Measurements from ENCODE around the gene HOXC6. TPM values are rescaled to one million over a fixed set of nuclear protein-coding genes. Genes with fewer than 3 reads are reported as not detected.

Gene HOXC6
- total and polyA plus RNA-seq, 10 of the 15 experiments (the other 5 are each of a cell fraction or from before 2014, with no cell fraction given): 0.02 to 0.55 (median 0.45) TPM; not detected in 4

GRCh38 chr12:54032627-54033100 is 4.4 kb downstream of the HOXC6 start, which contains the start of gene HOXC5 (continued):
- TF ChIP-seq YY1 (IDR thresholded peaks at IDR 0.05; ENCODE audit: low read depth, low read length) (peak; percentile 77), BHLHE40 (IDR thresholded peaks at IDR 0.05; ENCODE audit: borderline replicate concordance in 1 of 2, low read depth in 2 of 2, low read length in 1 of 2) (peak; percentile 83 to 89), MTA2 (IDR thresholded peaks at IDR 0.05; ENCODE audit: low read depth) (0 out of 2 replicates have a peak, but pooled peaks have one; percentile 15), SUPT20H (IDR thresholded peaks at IDR 0.05; ENCODE audit: borderline replicate concordance, control insufficient read depth, low read depth, low read length) (no peak), RB1 (IDR thresholded peaks at IDR 0.05; ENCODE audit: borderline replicate concordance) (0 out of 2 replicates have a peak, but pooled peaks have one; percentile 51), NBN (IDR thresholded peaks at IDR 0.05) (peak; percentile 88), PKNOX1 (IDR thresholded peaks at IDR 0.05) (peak; percentile 24; the same call in 1 of the 2 replicates), USF2 (IDR thresholded peaks at IDR 0.05; ENCODE audit: borderline replicate concordance, low read depth, low read length) (peak; percentile 59)

All from GM12878 (cell line).